ENCODE measurements around the gene TIMM29. TPM values are rescaled to one million over a fixed set of nuclear protein-coding genes. Genes with fewer than 3 reads are reported as not detected.

Gene TIMM29
- total and polyA plus RNA-seq, 2 of the 13 experiments (the other 11 are each of a cell fraction or from before 2014, with no cell fraction given) = 7.1 to 33.8 TPM

- TF ChIP-seq ZNF687 (CRISPR knock-in tag; IDR thresholded peaks at IDR 0.05) (peak; percentile 36; the same call in 1 of the 2 replicates), ZNF563 (CRISPR knock-in tag; IDR thresholded peaks at IDR 0.05) (no peak), CTCF (CRISPR knock-in tag; IDR thresholded peaks at IDR 0.05) (peak; percentile 45), ZNF704 (CRISPR knock-in tag; IDR thresholded peaks at IDR 0.05; ENCODE audit: borderline replicate concordance) (no peak), MIXL1 (CRISPR knock-in tag; IDR thresholded peaks at IDR 0.05) (no peak), SRY (CRISPR knock-in tag; IDR thresholded peaks at IDR 0.05) (no peak), HIVEP1 (CRISPR knock-in tag; IDR thresholded peaks at IDR 0.05) (no peak), ATRX (CRISPR knock-in tag; IDR thresholded peaks at IDR 0.05; ENCODE audit: borderline replicate concordance) (no peak), ZNF770 (CRISPR knock-in tag; IDR thresholded peaks at IDR 0.05) (no peak)
- TF ChIP-seq, protein P1, sequence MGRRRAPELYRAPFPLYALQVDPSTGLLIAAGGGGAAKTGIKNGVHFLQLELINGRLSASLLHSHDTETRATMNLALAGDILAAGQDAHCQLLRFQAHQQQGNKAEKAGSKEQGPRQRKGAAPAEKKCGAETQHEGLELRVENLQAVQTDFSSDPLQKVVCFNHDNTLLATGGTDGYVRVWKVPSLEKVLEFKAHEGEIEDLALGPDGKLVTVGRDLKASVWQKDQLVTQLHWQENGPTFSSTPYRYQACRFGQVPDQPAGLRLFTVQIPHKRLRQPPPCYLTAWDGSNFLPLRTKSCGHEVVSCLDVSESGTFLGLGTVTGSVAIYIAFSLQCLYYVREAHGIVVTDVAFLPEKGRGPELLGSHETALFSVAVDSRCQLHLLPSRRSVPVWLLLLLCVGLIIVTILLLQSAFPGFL (CRISPR knock-in tag; IDR thresholded peaks at IDR 0.05) = no peak
- TF ChIP-seq, protein P2, sequence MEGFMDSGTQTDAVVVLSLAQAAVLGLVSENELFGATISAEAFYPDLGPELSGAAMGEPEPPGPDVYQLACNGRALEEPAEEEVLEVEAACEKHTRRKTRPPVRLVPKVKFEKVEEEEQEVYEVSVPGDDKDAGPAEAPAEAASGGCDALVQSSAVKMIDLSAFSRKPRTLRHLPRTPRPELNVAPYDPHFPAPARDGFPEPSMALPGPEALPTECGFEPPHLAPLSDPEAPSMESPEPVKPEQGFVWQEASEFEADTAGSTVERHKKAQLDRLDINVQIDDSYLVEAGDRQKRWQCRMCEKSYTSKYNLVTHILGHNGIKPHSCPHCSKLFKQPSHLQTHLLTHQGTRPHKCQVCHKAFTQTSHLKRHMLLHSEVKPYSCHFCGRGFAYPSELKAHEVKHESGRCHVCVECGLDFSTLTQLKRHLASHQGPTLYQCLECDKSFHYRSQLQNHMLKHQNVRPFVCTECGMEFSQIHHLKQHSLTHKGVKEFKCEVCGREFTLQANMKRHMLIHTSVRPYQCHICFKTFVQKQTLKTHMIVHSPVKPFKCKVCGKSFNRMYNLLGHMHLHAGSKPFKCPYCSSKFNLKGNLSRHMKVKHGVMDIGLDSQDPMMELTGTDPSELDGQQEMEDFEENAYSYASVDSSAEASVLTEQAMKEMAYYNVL (CRISPR knock-in tag; IDR thresholded peaks at IDR 0.05; ENCODE audit: borderline replicate concordance) = no peak
Measured at GRCh38 chr19:10895920-10896319, 32.7 kb upstream of the TIMM29 start (continued).

Data from HepG2 (cell line).